Endodermal cell (in vitro differentiated cells): ENCODE measurements around the gene BUB1B. TPM values are rescaled to one million over a fixed set of nuclear protein-coding genes. Genes with fewer than 3 reads are reported as not detected.

Experiments
- DNase-seq: peaks from one replicate; pipeline ENCODE4 v3.0.0-alpha.2; 2017
- H3K27ac ChIP-seq: 2 replicates; pipeline ENCODE4 v1.5.1; 2013; ENCODE audit warnings: mild to moderate bottlenecking, low read depth, low read length, moderate library complexity
- H3K27me3 ChIP-seq: 2 replicates; pipeline ENCODE4 v1.6.1; 2013; ENCODE audit warnings: mild to moderate bottlenecking, low read length, moderate library complexity; ENCODE audit not compliant: insufficient read depth, control insufficient read depth, poor library complexity, severe bottlenecking
- H3K36me3 ChIP-seq: 2 replicates; pipeline ENCODE4 v1.7.0; 2013; ENCODE audit warnings: mild to moderate bottlenecking, low read length, moderate library complexity; ENCODE audit not compliant: control insufficient read depth, insufficient read depth
- H3K4me1 ChIP-seq: one replicate; pipeline ENCODE4 v1.7.0; 2013; ENCODE audit warnings: low read length; ENCODE audit not compliant: control insufficient read depth, insufficient read depth
- H3K4me3 ChIP-seq: 2 replicates; pipeline ENCODE4 v1.5.1; 2013; ENCODE audit warnings: mild to moderate bottlenecking, low read length, moderate library complexity
- H3K9ac ChIP-seq: 2 replicates; pipeline ENCODE4 v1.6.1; 2013; ENCODE audit warnings: mild to moderate bottlenecking, low read length, moderate library complexity; ENCODE audit not compliant: poor library complexity, severe bottlenecking; ENCODE audit errors: extremely low read depth
- H3K9me3 ChIP-seq: 2 replicates; pipeline ENCODE4 v1.6.1; 2013; ENCODE audit warnings: mild to moderate bottlenecking, low read length, moderate library complexity; ENCODE audit not compliant: control insufficient read depth
- H3K27ac Mint-ChIP-seq: 2 replicates; pipeline ENCODE4 v1.8.0; 2020; ENCODE audit warnings: mixed read lengths
- H3K27me3 Mint-ChIP-seq: 2 replicates; pipeline ENCODE4 v1.8.0; 2021; ENCODE audit warnings: mild to moderate bottlenecking, mixed read lengths; ENCODE audit not compliant: insufficient read depth
- H3K36me3 Mint-ChIP-seq: 2 replicates; pipeline ENCODE4 v1.8.0; 2020; ENCODE audit warnings: low read depth, mixed read lengths
- H3K4me1 Mint-ChIP-seq: 2 replicates; pipeline ENCODE4 v1.8.0; 2020; ENCODE audit warnings: mixed read lengths
- H3K4me3 Mint-ChIP-seq: 2 replicates; pipeline ENCODE4 v1.8.0; 2020; ENCODE audit warnings: mild to moderate bottlenecking, moderate library complexity, mixed read lengths
- H3K9me3 Mint-ChIP-seq: 2 replicates; pipeline ENCODE4 v1.8.0; 2020; ENCODE audit warnings: mild to moderate bottlenecking, mixed read lengths
- WGBS, 2 experiments: methylation state at CpG; one replicate each; pipeline versions ENCODE4 v1.1.5 to v1.1.7; 2013; ENCODE audit warnings: missing lambda C conversion rate in 2 of 2, mixed read lengths in 1 of 2; ENCODE audit not compliant: insufficient coverage in 1 of 2, insufficient read length in 1 of 2; 5-methylcytosine and 5-hydroxymethylcytosine counted together
- total RNA-seq, 2 donors: library from RNA; stranded (reverse); fragmentation: NEBNext Ultra II Directional in 1 of 2; extraction: Animal tissue kit (Norgen Biotek cat#: 25700) in 1 of 2; gene quantifications; 2 replicates in 1 of 2; 3 replicates in 1 of 2; pipeline ENCODE4 v1.2.1, GENCODE V29; 2021
- TF ChIP-seq, protein P1 (sequence below): fragments of 200-600 bp; sonication (generic); conservative IDR thresholded peaks from 2 replicates; pipeline ENCODE4 v1.5.0; 2021; ENCODE audit warnings: antibody characterized with exemption, mild to moderate bottlenecking

BUB1B gene
- total RNA-seq, 2 donors from 2014 or later = 58.6 to 108 TPM

DNA sequence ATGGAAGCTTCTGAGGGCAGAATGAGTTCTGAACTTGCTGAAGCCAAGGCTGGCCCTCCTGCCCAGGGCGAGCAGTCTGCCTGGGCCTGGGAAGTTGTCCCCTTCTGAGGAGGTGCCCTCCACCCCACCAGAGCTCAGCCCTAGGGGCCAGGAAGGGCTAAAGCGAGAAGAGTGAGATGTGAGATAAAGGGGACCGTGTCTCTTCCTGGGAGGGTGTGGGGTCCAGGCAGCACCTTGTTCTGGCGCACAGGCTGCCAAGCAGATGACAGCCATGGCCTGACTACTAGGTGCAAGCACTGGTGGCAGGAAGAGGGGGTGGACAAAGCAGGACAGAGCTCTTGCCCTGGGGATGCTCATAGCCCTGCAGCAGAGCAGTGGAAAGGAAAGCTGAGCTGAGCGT lies 81.7 kb downstream of the BUB1B start:
- no peak overlapping the region for H3K4me3 ChIP-seq
- WGBS, 2 experiments = 95 to 97% methylated on average over 3 to 5 of the region's 5 CpGs
- peaks cover 16% of the 10 kb centered on the region for H3K27me3 ChIP-seq
- DNase-seq = peak; percentile 37
- H3K4me1 ChIP-seq = no peaks in the 10 kb centered on the region
- H3K9me3 Mint-ChIP-seq = no peaks in the 10 kb centered on the region
- no peak overlapping the region for H3K27ac Mint-ChIP-seq
- H3K27me3 Mint-ChIP-seq = peaks cover 28% of the 10 kb centered on the region
- H3K36me3 ChIP-seq = no peaks in the 10 kb centered on the region
- no peak overlapping the region for H3K9ac ChIP-seq
- peaks cover 8% of the 10 kb centered on the region for H3K4me1 Mint-ChIP-seq
- H3K9me3 ChIP-seq = no peaks in the 10 kb centered on the region
- no peaks in the 10 kb centered on the region for H3K36me3 Mint-ChIP-seq
- TF ChIP-seq, protein P1, sequence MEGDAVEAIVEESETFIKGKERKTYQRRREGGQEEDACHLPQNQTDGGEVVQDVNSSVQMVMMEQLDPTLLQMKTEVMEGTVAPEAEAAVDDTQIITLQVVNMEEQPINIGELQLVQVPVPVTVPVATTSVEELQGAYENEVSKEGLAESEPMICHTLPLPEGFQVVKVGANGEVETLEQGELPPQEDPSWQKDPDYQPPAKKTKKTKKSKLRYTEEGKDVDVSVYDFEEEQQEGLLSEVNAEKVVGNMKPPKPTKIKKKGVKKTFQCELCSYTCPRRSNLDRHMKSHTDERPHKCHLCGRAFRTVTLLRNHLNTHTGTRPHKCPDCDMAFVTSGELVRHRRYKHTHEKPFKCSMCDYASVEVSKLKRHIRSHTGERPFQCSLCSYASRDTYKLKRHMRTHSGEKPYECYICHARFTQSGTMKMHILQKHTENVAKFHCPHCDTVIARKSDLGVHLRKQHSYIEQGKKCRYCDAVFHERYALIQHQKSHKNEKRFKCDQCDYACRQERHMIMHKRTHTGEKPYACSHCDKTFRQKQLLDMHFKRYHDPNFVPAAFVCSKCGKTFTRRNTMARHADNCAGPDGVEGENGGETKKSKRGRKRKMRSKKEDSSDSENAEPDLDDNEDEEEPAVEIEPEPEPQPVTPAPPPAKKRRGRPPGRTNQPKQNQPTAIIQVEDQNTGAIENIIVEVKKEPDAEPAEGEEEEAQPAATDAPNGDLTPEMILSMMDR = no peak
- H3K4me3 Mint-ChIP-seq = no peak overlapping the region
- H3K27ac ChIP-seq = no peak overlapping the region

DNA sequence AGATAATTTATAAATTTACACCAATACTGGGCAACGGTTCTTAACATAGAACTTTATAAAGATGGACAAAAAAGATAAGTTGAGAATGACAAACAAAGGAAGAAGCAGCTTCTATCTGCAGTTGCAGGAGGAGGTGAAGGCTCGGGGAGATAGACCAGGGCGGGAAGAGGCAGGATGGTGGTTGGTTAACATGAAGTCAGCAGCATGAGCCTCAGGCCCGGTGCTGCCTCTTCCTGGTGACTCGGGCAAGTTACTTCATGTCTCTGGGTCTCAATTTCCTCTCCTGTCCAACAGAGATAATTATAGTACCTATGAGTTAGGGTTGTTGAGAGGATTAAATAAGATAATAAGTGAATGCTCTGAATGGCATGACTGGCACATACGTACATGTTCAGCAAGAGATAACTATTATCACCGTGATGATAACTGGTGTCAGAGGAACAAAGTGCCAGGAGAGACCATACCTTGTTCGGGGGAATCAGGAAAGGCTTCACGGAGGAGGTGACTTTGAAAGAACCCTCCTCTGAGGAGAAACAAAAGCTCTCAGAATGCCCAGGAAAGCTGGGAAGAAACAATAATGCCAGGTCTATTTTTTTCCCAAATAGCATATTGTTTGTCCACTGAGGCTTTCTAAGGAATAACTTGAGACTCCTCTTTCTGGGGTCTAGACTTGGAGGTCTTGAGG lies 82.4 kb downstream of the BUB1B start:
- 92 to 95% methylated on average over 6 to 9 of the region's 9 CpGs for WGBS, 2 experiments
- H3K36me3 ChIP-seq = no peaks in the 10 kb centered on the region

DNA sequence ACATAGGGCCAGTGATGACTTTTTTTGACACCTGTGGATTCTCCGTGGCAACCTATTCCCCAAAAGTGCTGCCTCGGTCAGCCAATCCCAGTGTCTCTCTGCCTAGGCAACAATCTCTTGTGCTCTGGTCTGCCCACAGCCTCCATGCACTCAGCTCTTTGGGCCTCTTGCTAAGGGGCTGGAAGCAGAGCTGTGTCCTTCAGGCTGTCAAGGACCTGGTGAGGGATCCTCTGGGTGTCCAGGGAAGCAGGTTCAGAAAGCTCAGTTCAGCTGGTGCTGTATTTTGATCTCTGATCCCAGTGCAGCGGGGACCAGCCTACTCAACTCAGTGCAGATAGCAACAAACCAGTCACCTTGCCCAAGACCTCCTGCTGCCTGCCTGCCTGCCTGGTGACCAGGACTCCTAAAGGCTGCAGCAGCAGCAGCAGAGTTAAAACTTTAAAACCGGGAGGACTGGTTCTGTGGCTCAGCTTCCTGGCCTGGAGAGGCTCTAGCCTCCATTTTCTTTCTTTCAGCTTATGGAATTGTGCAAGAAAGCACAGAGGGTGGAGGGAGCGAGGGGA lies 84.2 kb downstream of the BUB1B start:
- H3K4me3 Mint-ChIP-seq = no peak overlapping the region
- H3K27ac Mint-ChIP-seq = no peak overlapping the region
- WGBS, 2 experiments = 91 to 92% methylated on average over 4 to 5 of the region's 5 CpGs

More for the DNA sequence above, 82.4 kb downstream of the BUB1B start:
- H3K27ac Mint-ChIP-seq = no peak overlapping the region
- Histone ChIP-seq H3K4me3 (no peak overlapping the region), H3K4me1 (no peaks in the 10 kb centered on the region), H3K27ac (no peak overlapping the region), H3K27me3 (peaks cover 10% of the 10 kb centered on the region), H3K9me3 (no peaks in the 10 kb centered on the region), H3K9ac (no peak overlapping the region)
- H3K4me1 Mint-ChIP-seq = peaks cover 6% of the 10 kb centered on the region
- H3K27me3 Mint-ChIP-seq = peaks cover 21% of the 10 kb centered on the region
- TF ChIP-seq, protein P1 = no peak
- no peaks in the 10 kb centered on the region for H3K36me3 Mint-ChIP-seq
- no peak for DNase-seq
- no peak overlapping the region for H3K4me3 Mint-ChIP-seq
- H3K9me3 Mint-ChIP-seq = no peaks in the 10 kb centered on the region

More for the DNA sequence above, 84.2 kb downstream of the BUB1B start:
- no peaks in the 10 kb centered on the region for H3K9me3 ChIP-seq
- no peaks in the 10 kb centered on the region for H3K36me3 Mint-ChIP-seq
- no peak overlapping the region for H3K9ac ChIP-seq
- no peak overlapping the region for H3K4me3 ChIP-seq
- H3K27ac ChIP-seq = no peak overlapping the region
- H3K27me3 ChIP-seq = peaks cover 11% of the 10 kb centered on the region
- TF ChIP-seq, protein P1 = no peak
- H3K36me3 ChIP-seq = no peaks in the 10 kb centered on the region
- peak; percentile 66 for DNase-seq
- no peaks in the 10 kb centered on the region for H3K9me3 Mint-ChIP-seq
- H3K4me1 ChIP-seq = no peaks in the 10 kb centered on the region
- peaks cover 11% of the 10 kb centered on the region for H3K27me3 Mint-ChIP-seq
- H3K4me1 Mint-ChIP-seq = no peaks in the 10 kb centered on the region
